MCF 10A (cell line): ENCODE data around the gene LIMK1. TPM values are rescaled to one million over a fixed set of nuclear protein-coding genes. Genes with fewer than 3 reads are reported as not detected.
A peak's percentile ranks its signal among the peaks of the same experiment; 100 is the strongest.

Experiments used
- BruUV-seq: library from RNA; stranded (reverse); fragments of 400-500 nt; replicated peaks from 2 replicates; lab custom pipeline; 2021; lab: Mats Ljungman, UMichigan
- CTCF ChIA-PET: fragments of 300-600 bp; sonication (Branson Sonifier 250); formaldehyde crosslinking; extraction: SDS; loops from one replicate; lab custom pipeline; 2021; ENCODE audit warnings: antibody characterized with exemption, inconsistent platforms; lab: Yijun Ruan, JAX
- POLR2A ChIA-PET: fragments of 300-600, 350-650 bp; sonication (Branson Sonifier 250); formaldehyde crosslinking; extraction: SDS; loops from one replicate; lab custom pipeline; 2020; ENCODE audit warnings: antibody characterized with exemption, inconsistent platforms; lab: Yijun Ruan, JAX
- DNase-seq: peaks from one replicate; pipeline ENCODE4 v3.0.0-alpha.2; 2018; ENCODE audit not compliant: unreplicated experiment
- H3K27ac Mint-ChIP-seq: one replicate; pipeline ENCODE4 v1.8.0; 2022; ENCODE audit warnings: mild to moderate bottlenecking, low read depth, mixed read lengths; ENCODE audit not compliant: unreplicated experiment
- H3K27me3 Mint-ChIP-seq: one replicate; pipeline ENCODE4 v1.8.0; 2022; ENCODE audit warnings: mixed read lengths; ENCODE audit not compliant: insufficient read depth, unreplicated experiment
- H3K36me3 Mint-ChIP-seq: one replicate; pipeline ENCODE4 v1.8.0; 2022; ENCODE audit warnings: mild to moderate bottlenecking, moderate library complexity, mixed read lengths; ENCODE audit not compliant: insufficient read depth, unreplicated experiment
- H3K4me1 Mint-ChIP-seq: one replicate; pipeline ENCODE4 v1.8.0; 2022; ENCODE audit warnings: mixed read lengths; ENCODE audit not compliant: insufficient read depth, unreplicated experiment
- H3K4me3 Mint-ChIP-seq: one replicate; pipeline ENCODE4 v1.8.0; 2022; ENCODE audit warnings: mild to moderate bottlenecking, moderate library complexity, mixed read lengths; ENCODE audit not compliant: unreplicated experiment
- H3K9me3 Mint-ChIP-seq: one replicate; pipeline ENCODE4 v1.8.0; 2022; ENCODE audit warnings: mixed read lengths; ENCODE audit not compliant: unreplicated experiment
- CTCF ChIP-seq: fragments of 200-600 bp; IDR thresholded peaks from one replicate; pipeline ENCODE4 v1.8.0; 2022; ENCODE audit warnings: antibody characterized with exemption, mild to moderate bottlenecking; ENCODE audit not compliant: unreplicated experiment
- intact Hi-C: fragments of 100-400 bp; cut with micrococcal nuclease; formaldehyde crosslinking; loops from 2 replicates; pipeline ENCODE4 v1.14.1; 2022
- total RNA-seq: library from RNA; stranded (reverse); gene quantifications from 2 replicates; pipeline ENCODE4 v1.2.3, GENCODE V29; 2022

The LIMK1 gene
- total RNA-seq, 1 experiment from 2014 or later = 21.4 TPM

DNA sequence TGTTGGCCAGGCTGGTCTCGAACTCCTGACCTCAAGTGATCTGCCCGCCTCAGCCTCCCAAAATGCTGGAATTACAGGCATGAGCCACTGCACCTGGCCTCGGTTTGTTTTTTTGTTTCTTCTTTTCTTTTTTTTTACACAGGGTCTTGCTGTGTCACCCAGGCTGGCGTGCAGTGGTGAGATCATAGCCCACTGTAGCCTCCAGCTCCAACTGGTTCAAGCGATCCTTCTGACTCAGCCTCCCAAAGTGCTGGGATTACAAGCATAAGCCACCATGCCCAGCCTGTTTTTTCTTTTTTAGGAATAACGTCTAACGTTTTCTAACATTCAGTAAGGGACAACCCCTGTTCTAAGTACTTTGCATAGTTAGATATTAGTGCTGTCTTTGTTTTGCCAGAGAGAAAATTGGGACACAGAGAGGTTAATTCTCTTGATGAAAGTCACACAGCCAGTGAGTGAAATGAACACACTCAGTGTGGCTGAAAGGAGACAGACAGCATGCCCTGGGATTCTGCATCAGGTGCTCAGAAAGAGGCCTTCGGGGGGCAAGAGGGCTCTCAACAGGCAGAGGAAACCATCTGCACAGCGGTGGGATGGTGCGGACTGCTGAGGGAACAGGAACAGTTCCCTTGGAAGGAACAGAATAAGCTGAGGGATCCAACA, 4.3 kb downstream of the LIMK1 start:
- BruUV-seq = no TSS peak
- TF ChIP-seq CTCF = no peak
- H3K9me3 Mint-ChIP-seq = no peaks in the 10 kb centered on the region
- H3K27ac Mint-ChIP-seq = no peak overlapping the region
- CTCF ChIA-PET = interaction anchor here (1.3 kb wide), 1 partner anchor 20 kb away, joined by 7 read pairs; no protein-coding TSS in a partner anchor
- H3K27me3 Mint-ChIP-seq = no peaks in the 10 kb centered on the region
- no peak for DNase-seq
- intact Hi-C loops = no loop called here
- peaks cover 11% of the 10 kb centered on the region for H3K4me1 Mint-ChIP-seq
- no peak overlapping the region for H3K4me3 Mint-ChIP-seq
- POLR2A ChIA-PET = interaction anchor here (0.6 kb wide), 1 partner anchor 298 kb away, joined by 3 read pairs; no protein-coding TSS in a partner anchor
- peaks cover 18% of the 10 kb centered on the region for H3K36me3 Mint-ChIP-seq

DNA sequence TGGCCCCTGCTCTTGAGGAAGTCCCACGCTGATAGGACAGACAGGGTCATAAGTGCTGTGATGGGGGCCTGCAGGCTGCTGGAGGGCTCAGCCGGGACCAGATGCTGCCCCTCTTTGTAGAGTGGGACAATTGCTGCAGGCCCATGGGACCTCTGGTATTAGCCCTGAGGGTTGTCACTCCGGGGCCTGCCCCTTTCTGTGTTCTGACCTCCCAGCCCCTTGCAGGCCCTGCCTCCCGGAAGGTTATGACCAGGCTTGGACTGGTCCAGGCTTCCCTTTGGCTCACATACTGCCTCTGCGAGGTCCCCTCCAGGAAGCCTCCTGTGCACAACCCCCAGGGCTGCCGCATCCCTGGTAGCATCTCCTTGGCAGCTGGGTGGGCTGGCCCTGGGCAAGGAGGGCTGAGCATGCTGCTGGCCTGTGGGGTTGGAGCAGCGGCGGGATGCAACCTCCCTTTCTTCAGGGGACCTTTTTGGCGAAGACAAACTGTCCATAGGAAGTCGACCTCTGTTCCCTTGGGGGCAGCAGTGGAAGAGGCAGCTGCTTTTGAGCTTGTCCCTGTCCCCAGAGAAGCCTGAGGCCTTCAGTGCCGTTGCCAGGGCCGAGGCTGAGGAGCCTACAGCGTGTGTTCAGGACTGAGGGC, 8.8 kb downstream of the LIMK1 start:
- CTCF ChIA-PET = interaction anchor here (1.3 kb wide), 1 partner anchor 32 kb away, joined by 6 read pairs; no protein-coding TSS in a partner anchor
- Mint-ChIP-seq H3K9me3 (no peaks in the 10 kb centered on the region), H3K4me1 (peaks cover 10% of the 10 kb centered on the region), H3K27me3 (no peaks in the 10 kb centered on the region), H3K4me3 (no peak overlapping the region), H3K36me3 (peaks cover 5% of the 10 kb centered on the region), H3K27ac (no peak overlapping the region)
- no peak for DNase-seq
- POLR2A ChIA-PET = no interaction called here
- BruUV-seq = no TSS peak
- TF ChIP-seq CTCF = no peak
- intact Hi-C loops = no loop called here

DNA sequence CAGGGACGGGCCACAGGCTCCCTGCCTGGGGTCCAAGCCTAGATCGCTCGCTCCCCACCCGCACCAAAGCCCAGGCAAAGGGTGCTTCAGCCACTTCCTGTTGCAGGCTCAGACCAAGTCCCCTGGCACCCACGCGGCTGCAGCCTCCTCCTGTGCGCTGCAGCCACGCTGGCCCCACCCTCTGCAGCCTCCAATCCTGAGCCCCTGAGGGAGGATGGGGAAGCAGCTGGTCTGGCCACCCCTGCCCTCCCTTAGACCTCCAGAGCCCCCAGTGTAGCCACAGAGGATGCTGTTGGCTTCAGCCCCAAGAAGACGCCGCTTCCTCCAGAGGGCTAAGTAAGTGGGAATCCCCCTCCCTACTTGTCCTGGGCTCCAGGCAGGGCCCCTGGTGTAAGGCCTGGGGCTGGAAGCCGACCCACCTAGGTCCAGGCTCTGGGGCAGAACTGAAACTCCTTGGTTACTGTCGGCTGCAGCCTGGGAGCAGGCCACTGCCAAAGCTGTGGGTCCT, 9.4 kb downstream of the LIMK1 start:
- H3K36me3 Mint-ChIP-seq = peaks cover 6% of the 10 kb centered on the region
- TF ChIP-seq CTCF = no peak
- no peak overlapping the region for H3K4me3 Mint-ChIP-seq
- ChIA-PET POLR2A (interaction anchor here (1.5 kb wide), 1 partner anchor 81 kb away, joined by 9 read pairs; the partner anchor contains the start of gene EIF4H), CTCF (no interaction called here)
- intact Hi-C loops = no loop called here
- H3K27ac Mint-ChIP-seq = no peak overlapping the region
- no TSS peak for BruUV-seq
- no peaks in the 10 kb centered on the region for H3K9me3 Mint-ChIP-seq
- H3K27me3 Mint-ChIP-seq = no peaks in the 10 kb centered on the region
- no peak for DNase-seq
- peaks cover 13% of the 10 kb centered on the region for H3K4me1 Mint-ChIP-seq

DNA sequence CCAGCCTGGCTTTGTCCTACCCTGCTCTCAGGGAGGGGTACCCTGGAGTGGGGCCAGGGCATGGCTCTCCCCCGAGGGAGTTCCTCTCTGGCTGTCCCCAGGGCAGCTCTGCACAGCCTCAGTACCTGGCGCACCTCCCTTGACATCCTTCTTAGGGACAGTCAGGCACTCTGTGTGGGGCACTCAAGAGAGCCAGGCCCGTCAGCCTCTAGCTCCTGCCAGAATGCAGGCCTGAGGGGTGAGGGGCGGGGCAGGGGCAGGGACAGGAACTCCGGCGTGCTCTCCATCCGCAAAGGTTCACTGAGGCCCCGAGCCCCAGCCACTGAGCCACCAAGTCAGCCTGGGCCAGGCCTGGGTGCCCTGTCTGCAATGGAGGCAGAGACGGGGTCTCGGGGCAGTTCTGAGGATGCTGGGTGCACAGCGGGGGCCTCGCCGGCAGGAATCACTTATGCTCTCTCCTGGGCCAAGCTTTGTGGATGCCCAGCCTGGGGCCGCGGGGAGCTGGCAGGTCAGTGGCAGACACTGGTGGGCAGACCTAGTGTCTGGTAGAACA, 10.1 kb downstream of the LIMK1 start:
- peak; percentile 8 for DNase-seq
- H3K9me3 Mint-ChIP-seq = no peaks in the 10 kb centered on the region
- peak overlapping the region; percentile 39 for H3K27ac Mint-ChIP-seq
- no TSS peak for BruUV-seq
- H3K36me3 Mint-ChIP-seq = peaks cover 12% of the 10 kb centered on the region
- POLR2A ChIA-PET = interaction anchor here (0.8 to 1.5 kb wide), 2 partner anchors 9 to 80 kb away, joined by 3 to 9 read pairs; partner anchors contain the start of gene EIF4H
- intact Hi-C loops = no loop called here
- CTCF ChIA-PET = no interaction called here
- TF ChIP-seq CTCF = no peak
- H3K27me3 Mint-ChIP-seq = no peaks in the 10 kb centered on the region
- peaks cover 19% of the 10 kb centered on the region for H3K4me1 Mint-ChIP-seq
- no peak overlapping the region for H3K4me3 Mint-ChIP-seq
